ENCODE results near the gene OPRM1.

- TF ChIP-seq CTCF (optimal IDR thresholded peaks at IDR 0.05 in 1 of 3, IDR thresholded peaks at IDR 0.05 in 1 of 3, conservative IDR thresholded peaks at IDR 0.05 in 1 of 3; ENCODE audit: extremely low read depth in 1 of 3, insufficient read depth in 2 of 3, low read length in 3 of 3): no peak
- TF ChIP-seq EZH2 (IDR thresholded peaks at IDR 0.05; ENCODE audit: low read length): no peak
These were observed 32.2 kb downstream of the OPRM1 start for GRCh38 chr6:154071236-154071635.
